ENCODE measurements around the gene HPGD. TPM values are rescaled to one million over a fixed set of nuclear protein-coding genes. Genes with fewer than 3 reads are reported as not detected.

HPGD gene
- total RNA-seq, 1 donor from 2014 or later = 16.5 TPM

GRCh38 chr4:174479140-174479539 is 43.1 kb downstream of the HPGD start:
- TF ChIP-seq, protein P1, sequence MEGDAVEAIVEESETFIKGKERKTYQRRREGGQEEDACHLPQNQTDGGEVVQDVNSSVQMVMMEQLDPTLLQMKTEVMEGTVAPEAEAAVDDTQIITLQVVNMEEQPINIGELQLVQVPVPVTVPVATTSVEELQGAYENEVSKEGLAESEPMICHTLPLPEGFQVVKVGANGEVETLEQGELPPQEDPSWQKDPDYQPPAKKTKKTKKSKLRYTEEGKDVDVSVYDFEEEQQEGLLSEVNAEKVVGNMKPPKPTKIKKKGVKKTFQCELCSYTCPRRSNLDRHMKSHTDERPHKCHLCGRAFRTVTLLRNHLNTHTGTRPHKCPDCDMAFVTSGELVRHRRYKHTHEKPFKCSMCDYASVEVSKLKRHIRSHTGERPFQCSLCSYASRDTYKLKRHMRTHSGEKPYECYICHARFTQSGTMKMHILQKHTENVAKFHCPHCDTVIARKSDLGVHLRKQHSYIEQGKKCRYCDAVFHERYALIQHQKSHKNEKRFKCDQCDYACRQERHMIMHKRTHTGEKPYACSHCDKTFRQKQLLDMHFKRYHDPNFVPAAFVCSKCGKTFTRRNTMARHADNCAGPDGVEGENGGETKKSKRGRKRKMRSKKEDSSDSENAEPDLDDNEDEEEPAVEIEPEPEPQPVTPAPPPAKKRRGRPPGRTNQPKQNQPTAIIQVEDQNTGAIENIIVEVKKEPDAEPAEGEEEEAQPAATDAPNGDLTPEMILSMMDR (conservative IDR thresholded peaks at IDR 0.05) = no peak
- Mint-ChIP-seq H3K36me3 (no peaks in the 10 kb centered on the region), H3K27me3 (no peaks in the 10 kb centered on the region), H3K4me3 (no peak overlapping the region), H3K4me1 (ENCODE audit: unreplicated experiment) (no peaks in the 10 kb centered on the region), H3K27ac (no peak overlapping the region), H3K9me3 (no peaks in the 10 kb centered on the region)
- DNase-seq (ENCODE audit: extremely low spot score, unreplicated experiment) = no peak

- no peaks in the 10 kb centered on the region for H3K27me3 Mint-ChIP-seq
- TF ChIP-seq, protein P1 (conservative IDR thresholded peaks at IDR 0.05) = no peak
- no peaks in the 10 kb centered on the region for H3K36me3 Mint-ChIP-seq
- H3K9me3 Mint-ChIP-seq = no peaks in the 10 kb centered on the region
- H3K27ac Mint-ChIP-seq = no peak overlapping the region
- no peak for DNase-seq (ENCODE audit: extremely low spot score, unreplicated experiment)
- no peak overlapping the region for H3K4me3 Mint-ChIP-seq
- no peaks in the 10 kb centered on the region for H3K4me1 Mint-ChIP-seq (ENCODE audit: unreplicated experiment)
These were observed 46.8 kb downstream of the HPGD start for GRCh38 chr4:174475528-174475927.

DNA sequence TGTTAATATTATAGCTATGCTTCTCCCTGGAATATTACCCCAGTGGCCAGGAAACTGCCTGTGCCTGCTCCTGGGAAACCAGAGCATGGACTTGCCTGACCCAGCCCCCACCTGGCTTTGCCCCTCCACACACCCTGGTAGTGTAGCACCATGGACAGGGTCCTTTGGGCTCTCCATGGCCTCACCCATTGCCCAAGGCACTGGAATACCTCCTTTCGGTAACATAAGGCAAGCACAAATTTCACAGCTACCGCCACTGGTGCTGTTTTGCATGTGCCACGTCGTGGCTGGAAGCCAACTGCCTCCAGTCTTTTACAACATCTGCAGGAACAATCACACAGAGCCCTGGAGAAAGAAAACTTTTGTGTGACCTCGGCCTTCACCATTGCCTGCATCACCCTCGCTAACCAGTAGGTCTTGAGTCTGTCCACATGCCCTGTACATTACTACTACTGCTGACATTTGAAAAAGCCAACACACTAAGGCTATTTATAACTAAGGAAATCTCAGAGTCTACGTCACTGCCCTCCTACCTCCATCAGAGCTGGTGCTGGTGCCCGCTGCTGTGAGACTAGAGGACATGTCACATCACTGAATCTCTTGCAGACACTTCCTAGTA is 47.7 kb downstream of the HPGD start:
- Mint-ChIP-seq H3K4me3 (no peak overlapping the region), H3K27me3 (no peaks in the 10 kb centered on the region), H3K4me1 (ENCODE audit: unreplicated experiment) (no peaks in the 10 kb centered on the region), H3K9me3 (no peaks in the 10 kb centered on the region), H3K36me3 (no peaks in the 10 kb centered on the region), H3K27ac (no peak overlapping the region)
- TF ChIP-seq, protein P1 (conservative IDR thresholded peaks at IDR 0.05) = no peak
- no peak for DNase-seq (ENCODE audit: extremely low spot score, unreplicated experiment)

- peaks cover 6% of the 10 kb centered on the region for H3K9me3 Mint-ChIP-seq
- no peak overlapping the region for H3K27ac Mint-ChIP-seq
- H3K4me3 Mint-ChIP-seq = no peak overlapping the region
- H3K4me1 Mint-ChIP-seq (ENCODE audit: unreplicated experiment) = no peaks in the 10 kb centered on the region
- H3K36me3 Mint-ChIP-seq = no peaks in the 10 kb centered on the region
- TF ChIP-seq, protein P1 (conservative IDR thresholded peaks at IDR 0.05) = no peak
- no peak for DNase-seq (ENCODE audit: extremely low spot score, unreplicated experiment)
- H3K27me3 Mint-ChIP-seq = peaks cover 7% of the 10 kb centered on the region
These were observed 55.2 kb downstream of the HPGD start for GRCh38 chr4:174467107-174467506.

DNA sequence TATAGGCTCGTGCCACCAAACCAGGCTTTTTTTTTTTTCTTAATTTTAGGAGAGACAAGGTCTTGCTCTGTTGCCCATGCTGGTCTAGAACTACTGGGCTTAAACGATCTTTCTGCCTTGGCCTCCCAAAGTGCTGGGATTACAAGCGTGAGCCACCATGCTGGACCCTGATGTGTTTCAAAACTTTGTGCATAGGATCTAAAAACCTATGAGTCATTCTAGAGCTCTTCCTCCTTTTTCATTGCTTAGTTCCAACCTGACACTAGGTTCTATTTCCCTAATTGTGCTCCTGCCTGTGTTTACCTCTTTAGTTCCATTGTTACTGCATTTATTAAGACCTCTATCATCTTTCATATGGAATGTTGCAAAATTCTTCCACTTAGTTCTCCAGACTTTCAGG is 57.3 kb downstream of the HPGD start:
- Mint-ChIP-seq H3K4me3 (no peak overlapping the region), H3K9me3 (peaks cover 6% of the 10 kb centered on the region)
- TF ChIP-seq, protein P1 (conservative IDR thresholded peaks at IDR 0.05) = no peak

More for the DNA sequence above, 57.3 kb downstream of the HPGD start:
- no peaks in the 10 kb centered on the region for H3K36me3 Mint-ChIP-seq
- no peaks in the 10 kb centered on the region for H3K4me1 Mint-ChIP-seq (ENCODE audit: unreplicated experiment)
- peaks cover 7% of the 10 kb centered on the region for H3K27me3 Mint-ChIP-seq
- H3K27ac Mint-ChIP-seq = no peak overlapping the region
- no peak for DNase-seq (ENCODE audit: extremely low spot score, unreplicated experiment)
